ENCODE results near the gene BEST1. TPM values are rescaled to one million over a fixed set of nuclear protein-coding genes. Genes with fewer than 3 reads are reported as not detected.

BEST1 gene
- polyA plus RNA-seq, 1 donor from 2014 or later: 6.4 TPM

DNA sequence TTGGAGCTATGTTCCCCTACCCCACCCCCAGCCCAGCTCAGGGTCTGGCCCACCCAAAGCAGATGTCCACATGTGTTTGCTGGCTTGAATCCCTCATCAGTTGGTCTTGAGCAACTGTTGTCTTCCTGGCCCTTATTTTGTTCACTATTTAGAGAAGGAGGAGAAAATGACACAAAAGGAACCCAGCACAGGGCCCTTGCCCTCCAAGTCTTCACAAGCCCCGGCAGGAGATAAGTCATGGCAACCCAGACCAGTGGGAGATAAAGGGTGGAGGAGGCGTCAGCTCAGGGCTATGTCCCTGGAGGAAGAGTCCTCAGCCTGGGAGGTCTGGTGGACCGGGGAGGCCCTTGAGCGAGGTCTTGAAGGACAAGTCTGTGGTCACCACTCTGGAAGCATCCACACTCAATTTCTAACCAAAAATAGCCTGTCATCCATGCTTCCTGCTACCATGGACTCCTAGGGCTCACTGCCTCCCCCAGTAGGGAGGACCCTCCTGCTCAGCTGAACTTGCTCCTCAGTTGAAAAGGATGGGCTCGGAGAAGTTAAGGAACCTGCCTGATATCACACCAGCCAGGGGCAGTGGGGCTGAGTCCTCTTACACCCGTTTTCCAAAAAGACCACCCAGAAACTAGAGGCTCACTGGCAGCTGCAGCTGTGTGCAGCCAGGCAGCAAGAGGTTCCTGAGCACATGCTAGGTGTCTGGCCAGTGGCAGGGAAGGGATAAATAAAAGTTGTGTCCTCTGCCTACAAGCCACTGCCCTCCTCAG lies 31.0 kb upstream of the BEST1 start (continued):
- TF ChIP-seq, protein P1, sequence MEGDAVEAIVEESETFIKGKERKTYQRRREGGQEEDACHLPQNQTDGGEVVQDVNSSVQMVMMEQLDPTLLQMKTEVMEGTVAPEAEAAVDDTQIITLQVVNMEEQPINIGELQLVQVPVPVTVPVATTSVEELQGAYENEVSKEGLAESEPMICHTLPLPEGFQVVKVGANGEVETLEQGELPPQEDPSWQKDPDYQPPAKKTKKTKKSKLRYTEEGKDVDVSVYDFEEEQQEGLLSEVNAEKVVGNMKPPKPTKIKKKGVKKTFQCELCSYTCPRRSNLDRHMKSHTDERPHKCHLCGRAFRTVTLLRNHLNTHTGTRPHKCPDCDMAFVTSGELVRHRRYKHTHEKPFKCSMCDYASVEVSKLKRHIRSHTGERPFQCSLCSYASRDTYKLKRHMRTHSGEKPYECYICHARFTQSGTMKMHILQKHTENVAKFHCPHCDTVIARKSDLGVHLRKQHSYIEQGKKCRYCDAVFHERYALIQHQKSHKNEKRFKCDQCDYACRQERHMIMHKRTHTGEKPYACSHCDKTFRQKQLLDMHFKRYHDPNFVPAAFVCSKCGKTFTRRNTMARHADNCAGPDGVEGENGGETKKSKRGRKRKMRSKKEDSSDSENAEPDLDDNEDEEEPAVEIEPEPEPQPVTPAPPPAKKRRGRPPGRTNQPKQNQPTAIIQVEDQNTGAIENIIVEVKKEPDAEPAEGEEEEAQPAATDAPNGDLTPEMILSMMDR (IDR thresholded peaks at IDR 0.05; ENCODE audit: poor library complexity, severe bottlenecking): no peak

DNA sequence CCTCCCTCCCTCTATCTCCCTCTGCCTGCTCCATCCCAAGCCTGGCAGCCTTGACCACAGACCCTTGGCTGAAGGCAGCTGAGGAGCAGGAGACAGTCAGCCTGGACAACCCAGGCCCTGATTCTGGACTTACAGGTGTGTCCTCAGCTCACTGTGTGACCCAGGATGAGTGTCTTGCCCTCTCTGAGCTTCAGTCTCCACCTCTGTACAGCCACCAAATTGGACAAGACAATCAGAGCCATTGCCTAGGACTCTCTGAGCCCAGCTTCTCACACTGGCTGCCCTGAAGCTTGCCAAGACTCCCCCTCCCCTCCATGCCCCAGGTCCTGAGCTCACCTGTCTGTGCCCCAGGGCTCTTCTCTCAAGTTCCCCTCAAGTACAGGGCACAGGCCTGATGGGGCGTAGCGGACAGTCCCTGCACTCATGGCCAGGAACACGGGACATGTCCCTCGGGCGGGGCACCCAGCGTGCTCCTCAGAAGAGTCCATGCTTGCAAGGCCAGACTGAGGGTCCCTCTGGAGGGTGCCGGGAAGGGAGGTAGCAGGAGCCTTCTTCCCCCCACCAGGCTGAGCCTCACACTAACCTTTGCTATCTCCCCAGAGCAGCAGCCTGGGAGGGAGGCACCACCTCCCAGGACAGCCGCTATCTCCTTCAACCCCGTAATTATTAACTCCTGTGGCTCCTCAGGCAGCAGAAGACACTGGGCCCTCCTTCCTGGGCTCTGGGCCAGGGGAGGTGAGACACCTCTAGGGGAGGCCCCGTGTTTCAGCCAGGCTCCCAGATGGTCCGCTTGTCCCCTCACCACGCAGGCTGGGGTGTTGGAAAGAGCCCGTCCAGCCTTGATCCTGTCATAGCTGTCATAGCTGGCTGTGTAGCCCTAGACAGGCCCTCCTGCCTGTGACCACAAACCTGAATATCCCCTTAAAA lies 30.2 kb upstream of the BEST1 start:
- peaks cover 28% of the 10 kb centered on the region for H3K27me3 ChIP-seq (ENCODE audit: insufficient read depth, low read depth, low read length)
- no peaks in the 10 kb centered on the region for H4K20me1 ChIP-seq (ENCODE audit: insufficient read depth)
- no peaks in the 10 kb centered on the region for H3K9me2 ChIP-seq (ENCODE audit: insufficient read depth, low read length)
- H2AFZ ChIP-seq (ENCODE audit: low read depth, low read length): no peak overlapping the region
- H3K4me3 ChIP-seq (ENCODE audit: low read length): no peak overlapping the region
- no peaks in the 10 kb centered on the region for H3K9me3 ChIP-seq (ENCODE audit: low read length)
- H3K9ac ChIP-seq (ENCODE audit: low read length): no peak overlapping the region
- no peak overlapping the region for H3K27ac ChIP-seq (ENCODE audit: low read length)
- no peaks in the 10 kb centered on the region for H3K79me2 ChIP-seq (replicated peaks; ENCODE audit: insufficient read depth, low read length)
- TF ChIP-seq RAD21 (conservative IDR thresholded peaks at IDR 0.05) (no peak), EP300 (conservative IDR thresholded peaks at IDR 0.05; ENCODE audit: poor library complexity, severe bottlenecking) (no peak), MXI1 (conservative IDR thresholded peaks at IDR 0.05; ENCODE audit: poor library complexity, severe bottlenecking) (no peak), POLR2AphosphoS5 (IDR thresholded peaks at IDR 0.05) (no peak), EZH2 (IDR thresholded peaks at IDR 0.05; ENCODE audit: borderline replicate concordance, insufficient read depth, low read length, poor library complexity, severe bottlenecking) (no peak)
- TF ChIP-seq, protein P2, sequence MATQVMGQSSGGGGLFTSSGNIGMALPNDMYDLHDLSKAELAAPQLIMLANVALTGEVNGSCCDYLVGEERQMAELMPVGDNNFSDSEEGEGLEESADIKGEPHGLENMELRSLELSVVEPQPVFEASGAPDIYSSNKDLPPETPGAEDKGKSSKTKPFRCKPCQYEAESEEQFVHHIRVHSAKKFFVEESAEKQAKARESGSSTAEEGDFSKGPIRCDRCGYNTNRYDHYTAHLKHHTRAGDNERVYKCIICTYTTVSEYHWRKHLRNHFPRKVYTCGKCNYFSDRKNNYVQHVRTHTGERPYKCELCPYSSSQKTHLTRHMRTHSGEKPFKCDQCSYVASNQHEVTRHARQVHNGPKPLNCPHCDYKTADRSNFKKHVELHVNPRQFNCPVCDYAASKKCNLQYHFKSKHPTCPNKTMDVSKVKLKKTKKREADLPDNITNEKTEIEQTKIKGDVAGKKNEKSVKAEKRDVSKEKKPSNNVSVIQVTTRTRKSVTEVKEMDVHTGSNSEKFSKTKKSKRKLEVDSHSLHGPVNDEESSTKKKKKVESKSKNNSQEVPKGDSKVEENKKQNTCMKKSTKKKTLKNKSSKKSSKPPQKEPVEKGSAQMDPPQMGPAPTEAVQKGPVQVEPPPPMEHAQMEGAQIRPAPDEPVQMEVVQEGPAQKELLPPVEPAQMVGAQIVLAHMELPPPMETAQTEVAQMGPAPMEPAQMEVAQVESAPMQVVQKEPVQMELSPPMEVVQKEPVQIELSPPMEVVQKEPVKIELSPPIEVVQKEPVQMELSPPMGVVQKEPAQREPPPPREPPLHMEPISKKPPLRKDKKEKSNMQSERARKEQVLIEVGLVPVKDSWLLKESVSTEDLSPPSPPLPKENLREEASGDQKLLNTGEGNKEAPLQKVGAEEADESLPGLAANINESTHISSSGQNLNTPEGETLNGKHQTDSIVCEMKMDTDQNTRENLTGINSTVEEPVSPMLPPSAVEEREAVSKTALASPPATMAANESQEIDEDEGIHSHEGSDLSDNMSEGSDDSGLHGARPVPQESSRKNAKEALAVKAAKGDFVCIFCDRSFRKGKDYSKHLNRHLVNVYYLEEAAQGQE (IDR thresholded peaks at IDR 0.05; ENCODE audit: borderline replicate concordance): no peak
- no peaks in the 10 kb centered on the region for H3F3A ChIP-seq (ENCODE audit: insufficient read depth, low read length, poor library complexity, severe bottlenecking)
- no peak overlapping the region for H3K4me2 ChIP-seq (ENCODE audit: low read length)
- H3K36me3 ChIP-seq (ENCODE audit: insufficient read depth, low read length): no peaks in the 10 kb centered on the region

DNA sequence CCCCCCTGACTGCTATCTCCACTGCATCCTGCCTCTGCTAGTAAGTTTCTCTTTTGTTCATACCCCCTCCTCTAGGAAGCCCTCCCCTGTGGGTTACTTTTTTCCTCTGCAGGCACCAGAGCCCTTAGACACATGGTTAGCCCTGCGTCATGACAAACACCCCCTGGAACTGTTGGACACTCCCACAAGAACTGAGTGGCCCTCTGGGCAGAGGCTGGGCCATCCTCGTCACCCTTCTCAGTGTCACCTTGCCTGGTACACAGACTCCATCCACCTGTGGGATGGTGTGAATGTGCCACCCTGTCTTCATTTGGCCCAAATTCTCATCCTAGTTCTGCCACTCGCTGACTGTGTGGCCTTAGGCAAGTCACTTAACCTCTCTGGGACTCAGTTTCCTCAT lies 28.7 kb upstream of the BEST1 start:
- H3K9me3 ChIP-seq (ENCODE audit: low read length): no peaks in the 10 kb centered on the region
- peaks cover 24% of the 10 kb centered on the region for H3K27me3 ChIP-seq (ENCODE audit: insufficient read depth, low read depth, low read length)
- H2AFZ ChIP-seq (ENCODE audit: low read depth, low read length): no peak overlapping the region
- H3K27ac ChIP-seq (ENCODE audit: low read length): no peak overlapping the region
- no peak overlapping the region for H3K4me2 ChIP-seq (ENCODE audit: low read length)
- H3K36me3 ChIP-seq (ENCODE audit: insufficient read depth, low read length): no peaks in the 10 kb centered on the region
- no peak overlapping the region for H3K4me3 ChIP-seq (ENCODE audit: low read length)
- no peak for TF ChIP-seq TAF1 (IDR thresholded peaks at IDR 0.05; ENCODE audit: low read depth)
- no peak for TF ChIP-seq EP300 (conservative IDR thresholded peaks at IDR 0.05; ENCODE audit: poor library complexity, severe bottlenecking)
- TF ChIP-seq RAD21 (conservative IDR thresholded peaks at IDR 0.05): no peak
- TF ChIP-seq MXI1 (conservative IDR thresholded peaks at IDR 0.05; ENCODE audit: poor library complexity, severe bottlenecking): no peak
- TF ChIP-seq POLR2AphosphoS5 (IDR thresholded peaks at IDR 0.05): no peak
- no peak for TF ChIP-seq SMC3 (conservative IDR thresholded peaks at IDR 0.05; ENCODE audit: poor library complexity)
- TF ChIP-seq, protein P2 (IDR thresholded peaks at IDR 0.05; ENCODE audit: borderline replicate concordance): no peak
- TF ChIP-seq, protein P1 (IDR thresholded peaks at IDR 0.05; ENCODE audit: poor library complexity, severe bottlenecking): no peak
- no peak for TF ChIP-seq EZH2 (IDR thresholded peaks at IDR 0.05; ENCODE audit: borderline replicate concordance, insufficient read depth, low read length, poor library complexity, severe bottlenecking)
- H3K9me2 ChIP-seq (ENCODE audit: insufficient read depth, low read length): no peaks in the 10 kb centered on the region
- H3K79me2 ChIP-seq (replicated peaks; ENCODE audit: insufficient read depth, low read length): no peaks in the 10 kb centered on the region
- no peak overlapping the region for H3K9ac ChIP-seq (ENCODE audit: low read length)
- no peaks in the 10 kb centered on the region for H4K20me1 ChIP-seq (ENCODE audit: insufficient read depth)
- H3F3A ChIP-seq (ENCODE audit: insufficient read depth, low read length, poor library complexity, severe bottlenecking): no peaks in the 10 kb centered on the region
